ENCODE results near the gene GJD4.

GJD4 gene

GRCh38 chr10:35605191-35605590 lies at the start of gene GJD4:
TSS of gene GJD4 (plus strand) at chr10:35605341. CDS start at chr10:35605568, 227 bp downstream.
- no peak for DNase-seq

GRCh38 chr10:35555962-35556930 lies 48.9 kb upstream of the GJD4 start:
- no peak for DNase-seq

- DNase-seq: no peak
These were observed 46.9 kb upstream of the GJD4 start for GRCh38 chr10:35558276-35558675.

- no peak for DNase-seq
These were observed 45.7 kb upstream of the GJD4 start for GRCh38 chr10:35559416-35559815.

GRCh38 chr10:35561715-35562114 lies 43.4 kb upstream of the GJD4 start:
- peak; percentile 48 for DNase-seq

- DNase-seq: no peak
These were observed 42.7 kb upstream of the GJD4 start for GRCh38 chr10:35562427-35562826.

DNA sequence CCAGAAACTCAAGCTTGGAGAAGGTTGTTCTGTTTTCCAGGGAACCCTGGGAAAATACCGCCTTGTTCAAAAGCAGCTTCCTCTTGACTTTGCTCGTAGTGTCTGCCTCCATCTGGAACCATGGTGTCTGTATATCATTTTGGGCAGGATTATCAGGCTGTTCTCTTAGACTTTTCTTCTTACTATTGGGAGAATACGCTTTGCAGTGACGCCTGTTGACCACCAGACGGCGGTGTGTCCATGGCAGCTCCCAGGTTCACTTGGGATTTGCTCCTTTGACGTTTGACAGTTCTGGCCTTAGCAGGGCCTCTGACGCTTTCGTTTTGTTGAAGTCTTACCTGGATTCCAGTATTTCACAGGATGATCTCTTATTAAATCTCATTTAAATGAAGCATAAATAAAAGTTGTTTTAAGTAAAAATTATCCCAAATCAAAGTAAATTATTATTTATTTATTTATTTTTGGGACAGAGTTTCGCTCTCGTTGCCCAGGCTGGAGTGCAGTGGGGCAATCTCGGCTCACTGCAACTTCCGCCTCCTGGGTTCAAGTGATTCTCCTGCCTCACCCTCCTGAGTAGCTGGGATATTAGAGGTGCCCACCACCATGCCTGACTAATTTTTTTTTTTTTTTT lies 41.8 kb upstream of the GJD4 start:
- DNase-seq: peak; percentile 56

DNA sequence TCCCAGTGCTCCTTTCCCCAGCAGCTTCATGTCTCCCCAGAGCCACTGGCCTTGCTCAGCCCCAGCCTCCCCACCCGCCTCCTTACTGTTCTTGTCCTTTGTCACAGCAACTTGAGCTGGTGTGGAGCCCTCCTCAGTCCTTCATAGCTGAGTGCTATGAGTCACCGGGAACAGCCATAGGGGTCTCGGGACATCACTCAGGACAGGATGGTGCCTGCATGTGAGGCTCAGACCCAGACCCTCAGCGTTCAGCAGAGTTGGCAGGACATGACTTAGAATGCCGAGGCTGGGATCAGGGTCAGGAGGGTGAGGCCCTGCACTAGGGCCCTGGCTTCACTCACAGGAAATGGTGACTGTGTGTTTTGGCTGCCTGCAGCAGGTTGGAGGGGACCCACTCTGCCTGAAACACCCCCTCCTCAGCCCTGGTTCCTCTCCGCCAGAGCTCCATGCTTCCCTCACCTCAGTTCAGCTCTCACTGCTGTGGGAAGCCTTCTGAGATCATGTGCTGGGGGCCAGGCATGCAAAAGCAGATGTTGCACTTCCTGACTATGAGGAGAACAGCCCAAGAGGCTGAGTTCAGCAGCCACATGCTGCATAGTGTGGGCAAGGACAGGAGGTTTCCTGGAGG lies 40.7 kb upstream of the GJD4 start:
- peak; percentile 14 for DNase-seq

GRCh38 chr10:35565602-35566081 lies 39.5 kb upstream of the GJD4 start:
- peak; percentile 41 for DNase-seq

- DNase-seq: no peak
These were observed 37.2 kb upstream of the GJD4 start for GRCh38 chr10:35567951-35568350.

DNA sequence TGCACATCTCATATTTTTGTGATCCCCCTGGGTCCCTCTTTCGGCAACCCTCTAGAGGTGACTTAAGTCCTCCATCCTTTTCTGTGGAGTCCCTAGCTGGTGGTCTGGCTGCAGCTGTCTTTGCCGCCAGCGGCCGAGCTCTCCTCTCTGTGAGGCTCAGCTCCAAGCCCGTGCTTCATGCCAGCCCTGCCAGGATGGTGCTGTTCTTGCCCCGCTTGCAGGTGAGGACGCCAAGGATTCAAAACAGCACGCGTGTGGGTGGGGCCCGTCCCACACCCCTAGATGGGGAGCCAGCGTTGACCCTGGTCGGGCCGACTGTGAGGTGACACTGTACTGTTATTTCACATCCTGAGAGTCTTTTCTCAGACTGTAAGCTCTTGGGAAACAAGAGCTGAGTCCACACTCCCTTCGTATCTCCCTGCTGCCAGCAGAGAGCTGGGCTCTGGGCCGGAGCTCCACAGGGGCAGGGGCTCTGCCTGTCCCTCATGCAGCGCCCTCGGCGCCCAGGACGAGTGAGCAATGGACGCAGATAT lies 36.6 kb upstream of the GJD4 start:
- DNase-seq: no peak

- DNase-seq: no peak
These were observed 35.9 kb upstream of the GJD4 start for GRCh38 chr10:35569111-35569707.

- DNase-seq: no peak
These were observed 35.3 kb upstream of the GJD4 start for GRCh38 chr10:35569836-35570235.

GRCh38 chr10:35570397-35570796 lies 34.7 kb upstream of the GJD4 start:
- no peak for DNase-seq

- no peak for DNase-seq
These were observed 32.6 kb upstream of the GJD4 start for GRCh38 chr10:35572583-35572982.

GRCh38 chr10:35573796-35574195 lies 31.3 kb upstream of the GJD4 start:
- no peak for DNase-seq

DNA sequence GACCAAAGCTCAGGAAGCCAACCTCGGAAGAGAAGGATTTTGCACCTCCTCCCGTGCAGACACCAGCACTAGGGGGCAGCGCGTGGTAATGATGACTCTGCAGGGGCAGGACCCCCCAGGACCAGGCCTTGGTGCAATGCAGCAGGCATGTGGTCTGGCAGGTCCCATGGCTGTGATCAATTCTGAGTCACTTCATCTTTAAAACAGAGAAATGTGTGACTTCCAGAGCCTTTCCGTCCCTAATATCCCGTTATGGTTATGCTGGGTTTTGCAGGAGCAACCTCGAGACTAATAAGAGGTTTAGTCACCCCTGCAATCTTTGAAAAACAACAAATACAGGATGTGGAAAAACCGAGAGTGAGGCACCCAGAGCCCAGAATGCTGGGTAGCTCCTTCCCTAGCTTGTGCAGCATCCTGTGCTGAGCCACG lies 30.2 kb upstream of the GJD4 start:
- no peak for DNase-seq

DNA sequence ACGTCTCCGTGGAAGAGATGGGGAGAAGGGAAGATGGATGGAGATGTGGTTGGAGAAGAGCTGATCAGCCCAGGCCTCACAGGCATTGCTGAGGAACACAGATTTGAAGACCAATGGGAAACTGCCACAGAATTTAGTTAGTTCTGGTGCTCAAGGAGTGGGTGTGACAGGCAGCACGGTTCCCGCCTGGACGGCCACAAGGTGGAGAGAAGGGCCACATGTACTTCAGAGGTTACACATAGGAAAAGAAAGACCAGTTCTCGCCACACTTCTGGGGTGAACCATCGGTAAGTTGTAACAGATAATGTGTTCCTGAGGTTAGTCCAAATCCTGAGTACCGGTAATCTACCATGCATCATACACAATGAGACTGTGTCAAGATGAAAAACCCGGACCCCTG lies 29.5 kb upstream of the GJD4 start:
- no peak for DNase-seq

DNA sequence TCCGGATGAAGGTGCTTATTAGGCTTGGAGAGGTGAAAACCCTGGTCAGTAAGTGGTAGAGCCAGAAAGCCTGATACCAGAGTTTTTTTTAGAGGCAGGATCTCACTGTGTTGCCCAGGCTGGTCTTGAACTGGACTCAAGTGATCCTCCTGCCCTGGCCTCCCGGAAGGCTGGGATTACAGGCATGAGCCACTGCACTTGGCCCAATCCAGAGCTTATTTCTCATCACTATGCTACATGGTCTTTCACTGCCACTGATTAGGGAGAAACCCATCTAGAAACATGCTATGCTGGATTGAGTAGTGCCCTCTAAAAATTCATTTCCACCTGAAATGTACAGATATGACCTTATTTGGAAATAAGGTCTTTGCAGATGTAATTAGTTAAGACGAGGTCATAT lies 28.4 kb upstream of the GJD4 start:
- no peak for DNase-seq

- no peak for DNase-seq
These were observed 27.1 kb upstream of the GJD4 start for GRCh38 chr10:35577926-35578617.

- no peak for DNase-seq
These were observed 26.6 kb upstream of the GJD4 start for GRCh38 chr10:35578618-35578956.

- DNase-seq: no peak
These were observed 26.0 kb upstream of the GJD4 start for GRCh38 chr10:35579116-35579515.

Data from midbrain (tissue), 1 donor.